ENCODE results near the gene FAM118B. TPM values are rescaled to one million over a fixed set of nuclear protein-coding genes. Genes with fewer than 3 reads are reported as not detected.

FAM118B gene
- total RNA-seq, 1 experiment from 2014 or later: 40.0 TPM

DNA sequence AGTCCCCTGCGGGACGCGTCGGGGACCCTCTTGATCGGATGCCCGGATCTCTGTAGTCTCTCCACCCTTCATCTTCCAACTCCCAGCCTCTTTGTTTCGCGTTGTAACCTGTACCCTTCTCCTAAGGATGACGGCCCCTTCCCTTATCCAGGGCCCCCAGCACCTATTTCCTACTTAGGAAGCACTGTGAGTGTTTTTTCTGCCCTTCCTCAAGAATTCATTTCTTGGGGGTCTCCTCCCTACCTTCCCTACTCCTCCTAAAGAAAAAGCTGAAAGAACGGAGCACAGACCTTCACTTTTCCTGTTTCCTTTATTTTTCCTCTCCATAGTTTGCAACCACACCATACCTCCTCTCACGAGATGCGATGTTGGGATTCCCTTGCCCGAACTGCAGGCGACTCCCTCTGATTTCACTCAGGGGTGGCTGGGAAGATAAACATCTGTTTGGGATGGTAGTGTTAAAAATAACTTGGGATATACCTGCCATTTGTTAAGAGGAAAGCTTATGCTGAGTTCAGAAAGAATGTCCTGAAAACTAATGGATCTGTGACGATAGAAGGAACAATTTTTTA, 593 bp downstream of the FAM118B start:
- Histone ChIP-seq H3K9me3 (ENCODE audit: control insufficient read depth, low read depth, low read length) (no peaks in the 10 kb centered on the region), H3K4me1 (ENCODE audit: insufficient read depth, low read length) (no peaks in the 10 kb centered on the region), H3K9ac (ENCODE audit: extremely low read depth, insufficient read length, low read length) (peak overlapping the region; percentile 81), H3K27ac (ENCODE audit: insufficient read length, low read depth, low read length) (no peak overlapping the region), H3K18ac (ENCODE audit: insufficient read length, low read depth, low read length) (no peak overlapping the region), H3T11ph (ENCODE audit: low read length) (no peak overlapping the region), H2BK120ac (ENCODE audit: low read depth, low read length, poor library complexity, severe bottlenecking) (no peak overlapping the region), H2BK5ac (ENCODE audit: insufficient read length, low read length) (no peak overlapping the region), H3K23me2 (ENCODE audit: insufficient read length, low read depth, low read length, poor library complexity, severe bottlenecking) (peaks cover 11% of the 10 kb centered on the region), H4K5ac (ENCODE audit: insufficient read length, low read depth, low read length) (no peak overlapping the region), H2BK12ac (ENCODE audit: insufficient read length, low read depth, low read length) (no peak overlapping the region), H3K4me2 (ENCODE audit: insufficient read depth, insufficient read length, low read length) (peak overlapping the region; percentile 67), H2BK20ac (ENCODE audit: low read depth, low read length, poor library complexity, severe bottlenecking) (no peak overlapping the region), H2AFZ (ENCODE audit: low read length) (no peak overlapping the region), H4K91ac (ENCODE audit: insufficient read length, low read depth, low read length) (no peak overlapping the region), H3K79me2 (ENCODE audit: insufficient read depth, low read length) (peaks cover 13% of the 10 kb centered on the region), H4K20me1 (ENCODE audit: control insufficient read depth, insufficient read depth, insufficient read length) (no peaks in the 10 kb centered on the region), H2AK5ac (ENCODE audit: insufficient read length, low read length) (no peak overlapping the region), H3K27me3 (ENCODE audit: insufficient read depth, low read length) (no peaks in the 10 kb centered on the region), H3K56ac (ENCODE audit: insufficient read length, low read depth, low read length) (no peak overlapping the region), H4K8ac (replicated peaks; ENCODE audit: insufficient read length, low read depth, low read length) (no peak overlapping the region), H3K79me1 (ENCODE audit: insufficient read depth, low read depth, low read length, poor library complexity, severe bottlenecking) (peaks cover 9% of the 10 kb centered on the region), H2BK15ac (ENCODE audit: low read depth, low read length) (no peak overlapping the region), H3K4ac (ENCODE audit: low read depth, low read length) (no peak overlapping the region), H3K14ac (ENCODE audit: insufficient read depth, low read length) (no peak overlapping the region), H3K23ac (ENCODE audit: insufficient read length, low read depth, low read length) (no peak overlapping the region)
- peaks cover 17 to 18% of the 10 kb centered on the region in 2 experiments for H3K4me1 Mint-ChIP-seq
- DNase-seq: no peak
- peak overlapping the region; percentile 93 to 95 for H3K4me3 Mint-ChIP-seq
- H3K36me3 Mint-ChIP-seq (ENCODE audit: insufficient read depth in 1 of 3, low read depth in 3 of 3): peaks cover 16 to 28% (median 25%) of the 10 kb centered on the region in 3 experiments; a peak in 6 of 7 replicates
- no peaks in the 10 kb centered on the region for H3K9me3 Mint-ChIP-seq
- TF ChIP-seq, protein P1, sequence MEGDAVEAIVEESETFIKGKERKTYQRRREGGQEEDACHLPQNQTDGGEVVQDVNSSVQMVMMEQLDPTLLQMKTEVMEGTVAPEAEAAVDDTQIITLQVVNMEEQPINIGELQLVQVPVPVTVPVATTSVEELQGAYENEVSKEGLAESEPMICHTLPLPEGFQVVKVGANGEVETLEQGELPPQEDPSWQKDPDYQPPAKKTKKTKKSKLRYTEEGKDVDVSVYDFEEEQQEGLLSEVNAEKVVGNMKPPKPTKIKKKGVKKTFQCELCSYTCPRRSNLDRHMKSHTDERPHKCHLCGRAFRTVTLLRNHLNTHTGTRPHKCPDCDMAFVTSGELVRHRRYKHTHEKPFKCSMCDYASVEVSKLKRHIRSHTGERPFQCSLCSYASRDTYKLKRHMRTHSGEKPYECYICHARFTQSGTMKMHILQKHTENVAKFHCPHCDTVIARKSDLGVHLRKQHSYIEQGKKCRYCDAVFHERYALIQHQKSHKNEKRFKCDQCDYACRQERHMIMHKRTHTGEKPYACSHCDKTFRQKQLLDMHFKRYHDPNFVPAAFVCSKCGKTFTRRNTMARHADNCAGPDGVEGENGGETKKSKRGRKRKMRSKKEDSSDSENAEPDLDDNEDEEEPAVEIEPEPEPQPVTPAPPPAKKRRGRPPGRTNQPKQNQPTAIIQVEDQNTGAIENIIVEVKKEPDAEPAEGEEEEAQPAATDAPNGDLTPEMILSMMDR (conservative IDR thresholded peaks at IDR 0.05): no peak
- no CpG with 5 or more reads among the region's 15 CpGs for WGBS (ENCODE audit: extremely low coverage, insufficient read length, low lambda C conversion rate)
- H3K27ac Mint-ChIP-seq: peak overlapping the region; percentile 81 to 100 (median 92)
- no peaks in the 10 kb centered on the region for H3K27me3 Mint-ChIP-seq (ENCODE audit: low read depth)
